IMR-90 (cell line): ENCODE results near the gene TMC1. TPM values are rescaled to one million over a fixed set of nuclear protein-coding genes. Genes with fewer than 3 reads are reported as not detected.

Source experiments
- ATAC-seq: fragments of 200-7000 bp; cut with Tn5 transposase; 2 replicates; pipeline ENCODE4 v1.9.1; 2020; ENCODE audit warnings: low read depth, mild to moderate bottlenecking, moderate library complexity
- BruUV-seq: library from RNA; stranded (reverse); fragments of 400-500 nt; replicated peaks from 2 replicates; lab custom pipeline; 2021; lab: Mats Ljungman, UMichigan
- CTCF ChIA-PET: fragments of 300-600 bp; formaldehyde crosslinking; extraction: SDS; loops from one replicate; lab custom pipeline; 2021; ENCODE audit warnings: antibody characterized with exemption; lab: Yijun Ruan, JAX
- POLR2A ChIA-PET: fragments of 300-600 bp; sonication (Branson Sonifier 250); formaldehyde crosslinking; loops from one replicate; lab custom pipeline; 2022; ENCODE audit warnings: antibody characterized with exemption; ENCODE audit not compliant: unreplicated experiment; lab: Charles Lee
- DNase-seq: peaks from one replicate; pipeline ENCODE4 v3.0.0; 2013
- H2AFZ ChIP-seq: replicated peaks from 2 replicates; pipeline ENCODE3; 2013; ENCODE audit warnings: low read length, mild to moderate bottlenecking; ENCODE audit not compliant: poor library complexity
- H2AK5ac ChIP-seq: 2 replicates; pipeline ENCODE4 v1.6.1; 2013; ENCODE audit warnings: low read depth, low read length, inconsistent platforms
- H2AK9ac ChIP-seq: replicated peaks from 2 replicates; pipeline ENCODE3; 2013; ENCODE audit warnings: mild to moderate bottlenecking, low read depth, low read length, moderate library complexity; ENCODE audit not compliant: poor library complexity
- H2BK120ac ChIP-seq: 2 replicates; pipeline ENCODE4 v1.6.1; 2013; ENCODE audit warnings: low read depth, low read length, inconsistent platforms
- H2BK15ac ChIP-seq: 3 replicates; pipeline ENCODE4 v1.6.1; 2013; ENCODE audit warnings: low read depth, low read length, inconsistent platforms
- H2BK20ac ChIP-seq: 2 replicates; pipeline ENCODE4 v1.6.1; 2013; ENCODE audit warnings: low read depth, mild to moderate bottlenecking, inconsistent platforms, low read length, moderate library complexity
- H2BK5ac ChIP-seq: 2 replicates; pipeline ENCODE4 v1.6.1; 2013; ENCODE audit warnings: mild to moderate bottlenecking, low read depth, low read length, inconsistent platforms; ENCODE audit not compliant: poor library complexity, severe bottlenecking
- H3K14ac ChIP-seq: replicated peaks from 2 replicates; pipeline ENCODE4 v1.6.1; 2013; ENCODE audit warnings: low read depth, low read length, inconsistent platforms
- H3K18ac ChIP-seq: 2 replicates; pipeline ENCODE4 v1.6.1; 2013; ENCODE audit warnings: low read depth, low read length, control low read depth
- H3K23ac ChIP-seq: 2 replicates; pipeline ENCODE4 v1.6.1; 2013; ENCODE audit warnings: low read depth, low read length, inconsistent platforms
- H3K27ac ChIP-seq: 2 replicates; pipeline ENCODE4 v1.5.1; 2013; ENCODE audit warnings: mild to moderate bottlenecking, control low read depth, low read length; ENCODE audit not compliant: insufficient read depth
- H3K27me3 ChIP-seq: 2 replicates; pipeline ENCODE4 v1.6.1; 2013; ENCODE audit warnings: low read length; ENCODE audit not compliant: control insufficient read depth, insufficient read depth
- H3K36me3 ChIP-seq: 2 replicates; pipeline ENCODE4 v1.6.1; 2013; ENCODE audit warnings: low read length, mixed read lengths; ENCODE audit not compliant: control insufficient read depth, insufficient read depth
- H3K4ac ChIP-seq: 2 replicates; pipeline ENCODE4 v1.6.1; 2013; ENCODE audit warnings: low read depth, low read length, inconsistent platforms
- H3K4me1 ChIP-seq: 2 replicates; pipeline ENCODE4 v1.6.1; 2013; ENCODE audit warnings: low read length, mixed read lengths; ENCODE audit not compliant: control insufficient read depth, insufficient read depth
- H3K4me2 ChIP-seq: 2 replicates; pipeline ENCODE4 v1.6.1; 2013; ENCODE audit warnings: low read depth, mild to moderate bottlenecking, control low read depth, low read length, moderate library complexity
- H3K4me3 ChIP-seq: 2 replicates; pipeline ENCODE4 v1.5.1; 2013; ENCODE audit warnings: low read depth, mild to moderate bottlenecking, control low read depth, low read length, moderate library complexity; ENCODE audit not compliant: insufficient read depth
- H3K56ac ChIP-seq: 2 replicates; pipeline ENCODE4 v1.6.1; 2013; ENCODE audit warnings: low read length, inconsistent platforms; ENCODE audit not compliant: insufficient read depth; ENCODE audit errors: extremely low read depth
- H3K79me1 ChIP-seq, 2 experiments: 2 replicates each; pipeline ENCODE4 v1.6.1; 2013; ENCODE audit warnings: low read length in 2 of 2, inconsistent platforms in 1 of 2, low read depth in 1 of 2
- H3K9ac ChIP-seq: 2 replicates; pipeline ENCODE4 v1.6.1; 2013; ENCODE audit warnings: low read depth, low read length, control low read depth
- H3K9me1 ChIP-seq: 2 replicates; pipeline ENCODE4 v1.6.1; 2013; ENCODE audit warnings: low read length, inconsistent platforms; ENCODE audit not compliant: insufficient read depth
- H3K9me3 ChIP-seq: 2 replicates; pipeline ENCODE4 v1.6.1; 2013; ENCODE audit warnings: low read length; ENCODE audit not compliant: control insufficient read depth, insufficient read depth
- H4K20me1 ChIP-seq: 2 replicates; pipeline ENCODE4 v1.6.1; 2013; ENCODE audit warnings: low read length, inconsistent platforms; ENCODE audit not compliant: insufficient read depth
- H4K5ac ChIP-seq: 2 replicates; pipeline ENCODE4 v1.6.1; 2013; ENCODE audit warnings: mild to moderate bottlenecking, low read depth, low read length, control low read depth
- H4K8ac ChIP-seq, 2 experiments: 2 replicates each; pipeline ENCODE4 v1.6.1; 2013; ENCODE audit warnings: low read depth in 2 of 2, low read length in 2 of 2, control low read depth in 1 of 2, inconsistent platforms in 1 of 2
- H4K91ac ChIP-seq: 2 replicates; pipeline ENCODE4 v1.6.1; 2013; ENCODE audit warnings: low read depth, low read length, inconsistent platforms; ENCODE audit not compliant: insufficient read depth
- BHLHE40 ChIP-seq: fragments of 150-350 bp; IDR thresholded peaks from 2 replicates; pipeline ENCODE4 v1.6.1; 2016; ENCODE audit warnings: mild to moderate bottlenecking, low read depth, low read length
- CTCF ChIP-seq: conservative IDR thresholded peaks from 2 replicates; pipeline ENCODE4 v1.5.1; 2012; ENCODE audit warnings: mild to moderate bottlenecking, low read depth, low read length, improper control_type of control experiment
- ELK1 ChIP-seq: fragments of 150-350 bp; IDR thresholded peaks from 2 replicates; pipeline ENCODE4 v1.6.1; 2016; ENCODE audit warnings: low read depth, mild to moderate bottlenecking, low read length, moderate library complexity, borderline replicate concordance
- MAFK ChIP-seq: IDR thresholded peaks from 2 replicates; pipeline ENCODE4 v1.6.1; 2012; ENCODE audit warnings: low read depth, low read length, improper control_type of control experiment
- MAZ ChIP-seq: IDR thresholded peaks from 2 replicates; pipeline ENCODE4 v1.6.1; 2012; ENCODE audit warnings: low read depth, mild to moderate bottlenecking, low read length, improper control_type of control experiment, moderate library complexity, borderline replicate concordance
- MXI1 ChIP-seq: IDR thresholded peaks from 2 replicates; pipeline ENCODE4 v1.6.1; 2012; ENCODE audit warnings: low read depth, mild to moderate bottlenecking, low read length, moderate library complexity, borderline replicate concordance
- POLR2A ChIP-seq: IDR thresholded peaks from 2 replicates; pipeline ENCODE4 v1.6.1; 2012; ENCODE audit warnings: mild to moderate bottlenecking, low read depth, low read length
- RAD21 ChIP-seq: IDR thresholded peaks from 2 replicates; pipeline ENCODE4 v1.6.1; 2012; ENCODE audit warnings: low read length, improper control_type of control experiment
- RCOR1 ChIP-seq: IDR thresholded peaks from 2 replicates; pipeline ENCODE4 v1.6.1; 2012; ENCODE audit warnings: mild to moderate bottlenecking, low read length, improper control_type of control experiment; ENCODE audit not compliant: insufficient replicate concordance
- RFX5 ChIP-seq: IDR thresholded peaks from 2 replicates; pipeline ENCODE4 v1.8.0; 2012; ENCODE audit warnings: low read depth, mild to moderate bottlenecking, low read length, moderate library complexity
- SMC3 ChIP-seq: fragments of 150-350 bp; IDR thresholded peaks from 2 replicates; pipeline ENCODE4 v1.6.1; 2016; ENCODE audit warnings: low read depth, mild to moderate bottlenecking, antibody characterized with exemption, low read length, moderate library complexity
- USF2 ChIP-seq: fragments of 150-350 bp; IDR thresholded peaks from 2 replicates; pipeline ENCODE4 v1.6.1; 2017; ENCODE audit warnings: mild to moderate bottlenecking, antibody characterized with exemption, low read length, low read depth
- WGBS, 2 experiments: methylation state at CpG; one replicate each; pipeline versions ENCODE4 v1.1.5 to v1.1.7; 2013; ENCODE audit warnings: missing lambda C conversion rate in 2 of 2; ENCODE audit not compliant: insufficient read length in 1 of 2; ENCODE audit errors: extremely low coverage in 2 of 2; 5-methylcytosine and 5-hydroxymethylcytosine counted together
- dilution Hi-C: fragments of 300-500 bp; cut with HindIII; formaldehyde crosslinking; loops from one replicate; pipeline ENCODE4 v1.14.3; 2018; ENCODE audit warnings: low sequenced_read_pairs; ENCODE audit not compliant: unreplicated experiment
- in situ Hi-C: fragments of 300-500 bp; cut with MboI; formaldehyde crosslinking; loops from 3 replicates; pipeline ENCODE4 v1.14.3; 2019; ENCODE audit warnings: low sequenced_read_pairs, inconsistent platforms, mixed read lengths
- intact Hi-C: fragments of 100-400 bp; cut with micrococcal nuclease; formaldehyde crosslinking; loops from 2 replicates; pipeline ENCODE4 v1.10.0; 2022
- polyA plus RNA-seq, 3 experiments: library from polyadenylated mRNA; depleted of rRNA; stranded (reverse); fragments of >200 nt; gene quantifications; 2 replicates each; pipeline ENCODE4 v1.2.3, GENCODE V29; 2012; ENCODE audit warnings: low replicate concordance in 1 of 3
- total RNA-seq: library from RNA; depleted of rRNA; stranded (reverse); fragments of >200 nt; gene quantifications from 2 replicates; pipeline ENCODE4 v1.2.3, GENCODE V29; 2012

The TMC1 gene
- total and polyA plus RNA-seq, 2 of the 4 experiments (the other 2 are of a cell fraction) = not detected

- no peak overlapping the region for H2BK15ac ChIP-seq
- intact Hi-C loops (no loop called here), dilution Hi-C loops (no loop called here), in situ Hi-C loops (no loop called here)
- CTCF ChIA-PET = no interaction called here
- peak overlapping the region; percentile 31; the same call in 1 of the 2 replicates for H2BK120ac ChIP-seq
- no peak overlapping the region for H3K4me3 ChIP-seq
- no peak overlapping the region for H4K91ac ChIP-seq
- peaks cover 1% of the 10 kb centered on the region; the same call in 1 of the 2 replicates for H3K4me1 ChIP-seq
- no peaks in the 10 kb centered on the region for H3K9me1 ChIP-seq
- no peak overlapping the region for H2AK5ac ChIP-seq
- TF ChIP-seq POLR2A (no peak), USF2 (no peak), MAZ (no peak), MAFK (no peak), BHLHE40 (no peak), SMC3 (no peak), ELK1 (no peak), CTCF (no peak), MXI1 (no peak), RFX5 (no peak), RAD21 (no peak), RCOR1 (no peak)
- H3K56ac ChIP-seq = no peak overlapping the region; the same call in 1 of the 2 replicates
- H3K27me3 ChIP-seq = no peaks in the 10 kb centered on the region
- DNase-seq = peak; percentile 51
- no peaks in the 10 kb centered on the region for H3K36me3 ChIP-seq
- ATAC-seq = peak; percentile 54
- H3K79me1 ChIP-seq = no peaks in the 10 kb centered on the region
- peak overlapping the region; percentile 87; the same call in 1 of the 2 replicates for H3K18ac ChIP-seq
- H4K8ac ChIP-seq = peak overlapping the region in 1 of 2 experiments; percentile 52; a peak in 2 of 4 replicates
- H4K5ac ChIP-seq = no peak overlapping the region
- POLR2A ChIA-PET = no interaction called here
- no peak overlapping the region for H2AFZ ChIP-seq
- peak overlapping the region; percentile 25 for H2BK5ac ChIP-seq
- H3K23ac ChIP-seq = no peak overlapping the region
- no peaks in the 10 kb centered on the region for H3K9me3 ChIP-seq
- H3K14ac ChIP-seq = no peak overlapping the region
- H3K4ac ChIP-seq = peak overlapping the region; percentile 8; the same call in 1 of the 2 replicates
- no TSS peak for BruUV-seq
- no peak overlapping the region for H3K27ac ChIP-seq
- no peak overlapping the region for H3K4me2 ChIP-seq
- H2BK20ac ChIP-seq = peak overlapping the region; percentile 28; the same call in 1 of the 2 replicates
- no peak overlapping the region for H3K9ac ChIP-seq
- no peak overlapping the region for H2AK9ac ChIP-seq
- WGBS, 2 experiments = no CpG with 5 or more reads among the region's 1 CpG
- H4K20me1 ChIP-seq = no peaks in the 10 kb centered on the region
Observed at GRCh38 chr9:72509635-72510034, 11.8 kb upstream of the TMC1 start.
